GM12801 (cell line): ENCODE results near the gene RGS9.

ENCODE experiments used
- TF ChIP-seq, protein P1 (sequence below): IDR thresholded peaks from one replicate; pipeline ENCODE4 v1.5.1; 2011; ENCODE audit warnings: control low read depth; ENCODE audit not compliant: insufficient read length; ENCODE audit errors: extremely low read depth

The RGS9 gene

DNA sequence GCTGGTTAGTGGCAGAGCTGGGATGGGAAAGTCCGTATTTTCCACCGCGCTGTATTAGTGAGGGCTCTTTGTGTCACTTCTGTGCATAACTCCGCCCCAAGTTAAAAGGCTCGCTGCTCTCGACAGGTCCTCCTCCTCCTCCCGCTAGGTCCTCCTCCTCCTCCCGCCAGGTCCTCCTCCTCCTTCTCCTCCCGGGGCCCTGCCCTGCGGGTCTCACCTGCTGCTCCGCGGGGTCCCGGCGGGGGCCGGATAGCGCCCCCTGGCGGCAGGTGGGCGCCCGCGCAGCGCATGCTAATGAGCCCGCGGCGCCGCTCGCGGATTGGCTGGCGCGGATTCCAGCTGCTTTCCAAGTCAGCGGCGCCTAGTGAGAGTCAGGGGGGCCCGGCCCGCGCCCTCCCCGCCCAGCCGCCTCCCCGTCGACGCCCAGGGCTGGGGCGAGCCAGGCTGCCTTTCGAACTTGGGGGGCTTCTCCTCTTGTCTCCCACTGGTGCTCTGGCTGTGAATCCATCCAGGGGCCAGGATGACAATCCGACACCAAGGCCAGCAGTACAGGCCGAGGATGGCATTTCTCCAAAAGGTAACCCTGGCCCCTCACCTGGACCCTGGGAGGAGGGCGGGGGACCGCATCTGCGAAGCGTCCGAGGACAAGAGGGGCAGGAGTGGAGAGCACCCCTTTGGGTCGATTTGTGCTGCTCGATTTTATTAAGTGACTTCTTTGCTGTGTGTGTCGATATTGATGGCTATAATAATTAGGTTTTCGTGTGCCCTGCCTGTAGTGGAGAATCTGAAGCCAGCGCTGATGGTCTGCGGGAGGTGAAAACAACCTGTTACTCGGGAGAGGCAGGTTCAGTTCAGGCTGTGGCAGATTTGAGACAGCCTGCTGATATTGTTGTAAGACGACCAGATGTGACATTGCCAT lies at the start of gene RGS9:
TSS of gene RGS9 (plus strand) at position 350 of the 919 bp plus-strand sequence. CDS start at position 521, 171 bp downstream.
- TF ChIP-seq, protein P1, sequence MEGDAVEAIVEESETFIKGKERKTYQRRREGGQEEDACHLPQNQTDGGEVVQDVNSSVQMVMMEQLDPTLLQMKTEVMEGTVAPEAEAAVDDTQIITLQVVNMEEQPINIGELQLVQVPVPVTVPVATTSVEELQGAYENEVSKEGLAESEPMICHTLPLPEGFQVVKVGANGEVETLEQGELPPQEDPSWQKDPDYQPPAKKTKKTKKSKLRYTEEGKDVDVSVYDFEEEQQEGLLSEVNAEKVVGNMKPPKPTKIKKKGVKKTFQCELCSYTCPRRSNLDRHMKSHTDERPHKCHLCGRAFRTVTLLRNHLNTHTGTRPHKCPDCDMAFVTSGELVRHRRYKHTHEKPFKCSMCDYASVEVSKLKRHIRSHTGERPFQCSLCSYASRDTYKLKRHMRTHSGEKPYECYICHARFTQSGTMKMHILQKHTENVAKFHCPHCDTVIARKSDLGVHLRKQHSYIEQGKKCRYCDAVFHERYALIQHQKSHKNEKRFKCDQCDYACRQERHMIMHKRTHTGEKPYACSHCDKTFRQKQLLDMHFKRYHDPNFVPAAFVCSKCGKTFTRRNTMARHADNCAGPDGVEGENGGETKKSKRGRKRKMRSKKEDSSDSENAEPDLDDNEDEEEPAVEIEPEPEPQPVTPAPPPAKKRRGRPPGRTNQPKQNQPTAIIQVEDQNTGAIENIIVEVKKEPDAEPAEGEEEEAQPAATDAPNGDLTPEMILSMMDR: no peak

DNA sequence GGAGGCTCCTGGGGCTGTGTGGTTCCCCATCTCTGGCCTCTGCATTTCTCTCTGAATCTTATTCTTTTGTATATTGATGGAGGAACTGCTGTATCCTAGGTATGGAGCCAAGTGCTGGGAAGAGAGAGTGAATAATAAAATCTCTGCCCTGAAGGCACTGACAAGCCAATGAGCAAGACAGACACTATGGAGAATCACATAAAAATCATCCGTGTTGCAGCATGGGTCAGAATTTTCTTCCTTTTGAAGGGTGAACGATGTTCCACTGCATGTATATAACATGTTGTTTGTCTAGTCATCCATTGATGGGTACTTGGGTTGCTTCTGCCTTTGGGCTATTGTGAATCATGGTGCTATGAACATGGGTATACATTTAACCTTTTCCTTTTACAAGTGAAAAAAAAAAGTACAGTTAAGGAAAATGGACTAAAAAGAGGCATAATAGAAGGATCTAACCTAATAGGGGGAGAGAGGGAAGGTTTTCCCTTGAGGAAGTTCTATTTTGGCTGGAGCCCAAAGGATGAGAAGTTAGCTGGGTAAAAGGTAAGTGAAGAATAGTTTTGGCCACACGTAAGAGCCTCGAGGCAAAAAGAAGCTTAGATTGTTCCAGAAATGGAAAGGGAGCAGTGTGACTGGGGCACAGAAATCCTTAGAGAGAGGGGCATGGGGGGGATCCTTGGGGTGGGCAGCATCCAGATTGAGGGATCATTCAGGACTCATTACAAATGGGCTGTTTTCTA lies 48.4 kb upstream of the RGS9 start:
- TF ChIP-seq, protein P1: no peak

DNA sequence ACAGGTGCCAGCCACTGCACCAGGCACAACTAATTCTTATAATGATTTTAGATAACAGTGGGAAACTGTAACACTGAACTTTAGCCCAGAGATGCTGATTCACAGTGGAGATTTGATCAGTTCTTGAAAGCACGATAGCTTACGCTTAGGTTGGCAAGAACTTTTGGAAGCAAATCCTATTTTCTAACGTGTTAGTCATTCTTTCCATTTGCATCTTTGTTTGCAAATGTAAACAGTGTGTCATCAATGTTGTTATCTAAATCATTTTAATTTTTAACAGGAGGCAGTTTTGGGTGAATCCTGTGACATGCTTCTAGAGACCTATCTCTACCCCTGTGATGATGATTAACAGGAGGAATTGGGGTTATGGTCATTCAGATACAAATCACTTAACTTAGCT lies 44.9 kb upstream of the RGS9 start:
- TF ChIP-seq, protein P1: no peak

DNA sequence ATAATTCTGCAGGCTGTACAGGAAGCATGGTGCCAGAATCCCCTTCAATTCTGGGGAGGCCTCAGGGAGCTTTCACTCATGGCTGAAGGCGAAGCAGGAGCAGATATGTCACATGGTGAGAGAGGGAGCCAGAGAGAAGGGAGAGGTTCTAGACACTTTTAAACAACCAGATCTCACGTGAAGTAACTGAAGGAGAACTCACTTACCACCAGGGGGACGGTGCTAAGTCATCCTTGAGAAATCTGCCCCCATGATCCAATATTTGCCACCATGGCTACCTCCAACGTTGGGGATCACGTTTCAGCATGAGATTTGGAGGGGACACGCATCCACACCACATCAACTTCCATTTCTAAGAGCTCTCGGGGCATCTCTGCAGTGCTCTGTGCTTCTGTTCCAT lies 43.2 kb upstream of the RGS9 start:
- TF ChIP-seq, protein P1: no peak

DNA sequence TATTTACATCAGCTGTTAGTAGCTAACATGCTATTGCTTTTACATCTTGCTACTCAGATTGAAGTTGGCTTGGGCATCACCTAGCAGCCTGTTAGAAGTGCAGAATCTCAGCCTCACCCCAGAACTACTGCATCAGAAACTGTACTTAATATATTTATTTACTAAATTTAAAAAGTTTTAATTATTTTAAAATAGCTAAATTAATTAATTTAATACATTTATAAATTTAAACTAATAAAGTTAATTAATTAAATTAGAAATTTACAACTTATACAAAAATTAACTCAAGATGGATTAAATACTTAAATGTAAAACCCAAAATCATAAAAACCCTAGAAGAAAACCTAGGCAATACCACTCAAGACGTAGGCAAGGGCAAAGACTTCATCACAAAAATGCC lies 41.7 kb upstream of the RGS9 start:
- TF ChIP-seq, protein P1: no peak

DNA sequence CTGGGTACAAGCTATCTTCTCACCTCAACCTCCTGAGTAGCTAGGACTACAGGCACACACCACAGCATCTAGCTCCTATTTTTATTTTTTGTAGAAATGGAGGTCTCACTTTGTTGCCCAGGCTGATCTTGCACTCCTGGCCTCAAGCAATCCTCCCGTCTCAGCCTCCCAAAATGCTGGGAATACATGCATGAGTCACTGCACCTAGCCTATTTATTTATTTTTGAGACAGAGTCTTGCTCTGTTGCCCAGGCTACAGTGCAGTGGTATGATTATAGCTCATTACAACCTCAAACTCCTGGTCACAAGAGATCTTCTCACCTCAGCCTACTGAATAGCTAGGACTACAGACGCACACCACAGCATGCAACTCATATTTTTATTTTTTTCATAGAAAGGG lies 40.1 kb upstream of the RGS9 start:
- TF ChIP-seq, protein P1: no peak

DNA sequence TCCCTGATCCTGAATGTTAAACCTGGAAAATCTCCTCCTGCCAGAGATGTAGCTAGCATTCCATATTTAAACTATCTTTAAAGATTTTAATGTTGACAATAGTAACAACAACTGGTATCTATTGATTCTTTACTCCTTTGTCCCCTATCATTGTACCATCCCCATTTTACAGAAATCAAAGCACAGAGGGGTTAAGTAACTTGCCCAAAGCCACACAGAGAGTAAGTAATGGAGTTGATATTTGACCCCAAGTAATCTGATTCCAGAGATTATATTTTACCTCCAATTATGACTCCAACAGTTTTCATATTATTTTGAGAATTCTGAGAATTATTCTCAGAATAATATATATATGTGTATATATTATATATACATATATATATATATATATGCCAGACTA lies 37.7 kb upstream of the RGS9 start:
- TF ChIP-seq, protein P1: no peak
